ENCODE results near the gene SYT8. TPM values are rescaled to one million over a fixed set of nuclear protein-coding genes. Genes with fewer than 3 reads are reported as not detected.

SYT8 gene
- total RNA-seq, 3 donors from 2014 or later = 10.7 to 12.1 TPM; not detected in 1

- no peak overlapping the region for H3K27ac ChIP-seq
- intact Hi-C loops (cut with DNase I; ENCODE audit: low total_unique reads) = no loop called here
These were observed 22.3 kb downstream of the SYT8 start for GRCh38 chr11:1857064-1857463.

GRCh38 chr11:1858154-1858553, 23.4 kb downstream of the SYT8 start:
- H3K4me3 ChIP-seq = no peak overlapping the region
- TF ChIP-seq POLR2A (IDR thresholded peaks at IDR 0.05) (no peak), CTCF (IDR thresholded peaks at IDR 0.05) (no peak), POLR2AphosphoS5 (IDR thresholded peaks at IDR 0.05) (no peak)
- no peaks in the 10 kb centered on the region for H3K36me3 ChIP-seq
- H3K9me3 ChIP-seq = no peaks in the 10 kb centered on the region
- no peaks in the 10 kb centered on the region for H3K27me3 ChIP-seq
- no peak overlapping the region for H3K27ac ChIP-seq
- no peaks in the 10 kb centered on the region for H3K4me1 ChIP-seq
- DNase-seq (ENCODE audit: low spot score in 2 of 2) = no peak
- intact Hi-C loops (cut with DNase I; ENCODE audit: low total_unique reads) = no loop called here

More at GRCh38 chr11:1857064-1857463, 22.3 kb downstream of the SYT8 start:
- no peak for DNase-seq (ENCODE audit: low spot score in 2 of 2)
- Histone ChIP-seq H3K4me1 (no peaks in the 10 kb centered on the region), H3K36me3 (no peaks in the 10 kb centered on the region), H3K4me3 (no peak overlapping the region), H3K9me3 (no peaks in the 10 kb centered on the region), H3K27me3 (no peaks in the 10 kb centered on the region)
- no peak for TF ChIP-seq POLR2AphosphoS5 (IDR thresholded peaks at IDR 0.05)
- no peak for TF ChIP-seq CTCF (IDR thresholded peaks at IDR 0.05)
- no peak for TF ChIP-seq POLR2A (IDR thresholded peaks at IDR 0.05)

GRCh38 chr11:1858576-1858975, 23.8 kb downstream of the SYT8 start:
- Histone ChIP-seq H3K27me3 (no peaks in the 10 kb centered on the region), H3K36me3 (no peaks in the 10 kb centered on the region), H3K4me1 (peaks cover 0 to 4% of the 10 kb centered on the region in 2 donors), H3K9me3 (no peaks in the 10 kb centered on the region), H3K27ac (no peak overlapping the region), H3K4me3 (no peak overlapping the region)
- intact Hi-C loops (cut with DNase I; ENCODE audit: low total_unique reads) = no loop called here
- no peak for DNase-seq (ENCODE audit: low spot score in 2 of 2)
- no peak for TF ChIP-seq CTCF (IDR thresholded peaks at IDR 0.05)
- TF ChIP-seq POLR2AphosphoS5 (IDR thresholded peaks at IDR 0.05) = no peak
- no peak for TF ChIP-seq POLR2A (IDR thresholded peaks at IDR 0.05)

- Histone ChIP-seq H3K4me3 (no peak overlapping the region), H3K4me1 (peaks cover 0 to 8% of the 10 kb centered on the region in 2 donors), H3K27ac (no peak overlapping the region), H3K27me3 (no peaks in the 10 kb centered on the region), H3K9me3 (no peaks in the 10 kb centered on the region), H3K36me3 (no peaks in the 10 kb centered on the region)
- intact Hi-C loops (cut with DNase I; ENCODE audit: low total_unique reads) = no loop called here
- DNase-seq (ENCODE audit: low spot score in 2 of 2) = no peak
- TF ChIP-seq CTCF (IDR thresholded peaks at IDR 0.05) (no peak), POLR2A (IDR thresholded peaks at IDR 0.05) (no peak), POLR2AphosphoS5 (IDR thresholded peaks at IDR 0.05) (no peak)
These were observed 24.2 kb downstream of the SYT8 start for GRCh38 chr11:1859004-1859403.

- intact Hi-C loops (cut with DNase I; ENCODE audit: low total_unique reads) = loop anchor here (1.0 kb wide), 1 partner anchor 21 kb away; no protein-coding TSS in a partner anchor
These were observed 25.3 kb downstream of the SYT8 start for GRCh38 chr11:1860108-1860507.

More at GRCh38 chr11:1860108-1860507, 25.3 kb downstream of the SYT8 start:
- Histone ChIP-seq H3K9me3 (no peaks in the 10 kb centered on the region), H3K27me3 (no peaks in the 10 kb centered on the region), H3K4me1 (peaks cover 9 to 17% of the 10 kb centered on the region in 2 donors), H3K36me3 (no peaks in the 10 kb centered on the region), H3K4me3 (no peak overlapping the region), H3K27ac (no peak overlapping the region)
- no peak for DNase-seq (ENCODE audit: low spot score in 2 of 2)
- TF ChIP-seq POLR2AphosphoS5 (IDR thresholded peaks at IDR 0.05) = no peak
- no peak for TF ChIP-seq POLR2A (IDR thresholded peaks at IDR 0.05)
- TF ChIP-seq CTCF (IDR thresholded peaks at IDR 0.05) = no peak

Data from breast epithelium (tissue), 4 donors.